K562 (cell line): ENCODE data around the gene MAP3K13. TPM values are rescaled to one million over a fixed set of nuclear protein-coding genes. Genes with fewer than 3 reads are reported as not detected.

Experiments
- ATAC-seq: fragments of 200-7000 bp; cut with Tn5 transposase; 3 replicates; pipeline ENCODE4 v1.9.1; 2020; ENCODE audit warnings: moderate library complexity
- BruUV-seq: library from RNA; stranded (reverse); fragments of 400-500 nt; replicated peaks from 2 replicates; lab custom pipeline; 2021; lab: Mats Ljungman, UMichigan
- CTCF ChIA-PET: fragments of 300-600 bp; formaldehyde crosslinking; extraction: SDS; loops from one replicate; lab custom pipeline; 2021; ENCODE audit warnings: low intra/inter-chr PET ratio; lab: Yijun Ruan, JAX
- POLR2A ChIA-PET: fragments of 300-600, 350-650 bp; sonication (Branson Sonifier 250); formaldehyde crosslinking; extraction: SDS; loops from one replicate; lab custom pipeline; 2021; ENCODE audit warnings: antibody characterized with exemption, inconsistent platforms; lab: Yijun Ruan, JAX
- DNase-seq, 4 experiments: peaks; one replicate each; pipeline versions ENCODE4 v3.0.0 to v3.0.0-alpha.2; 2011 to 2018; ENCODE audit warnings: low spot score in 3 of 4, mixed read lengths in 3 of 4; ENCODE audit errors: extremely low read depth in 1 of 4
- FAIRE-seq: peaks from 2 replicates; lab custom pipeline; 2011; peaks lifted over from hg19 to GRCh38; lab: Jason Lieb, UNC
- H2AFZ ChIP-seq: 2 replicates; pipeline ENCODE4 v1.6.0; 2011; ENCODE audit warnings: low read depth, low read length, control low read depth, inconsistent platforms
- H3K27ac ChIP-seq: fragments of 200-600 bp; 3 replicates; pipeline ENCODE4 v1.8.0; 2011; ENCODE audit warnings: low read depth, mild to moderate bottlenecking, control low read depth, inconsistent platforms, low read length, moderate library complexity, mixed read lengths; ENCODE audit errors: extremely low read depth
- H3K27me3 ChIP-seq, 2 experiments: fragments of 300-600 bp in 1 of 2; 2 replicates in 1 of 2; 3 replicates in 1 of 2; pipeline versions ENCODE4 v1.6.0 to v1.8.0; 2011; ENCODE audit warnings: inconsistent platforms in 2 of 2, low read length in 2 of 2, mild to moderate bottlenecking in 1 of 2, mixed read lengths in 1 of 2, moderate library complexity in 1 of 2; ENCODE audit not compliant: control insufficient read depth in 2 of 2, insufficient read depth in 2 of 2
- H3K36me3 ChIP-seq: fragments of 300-600 bp; 3 replicates; pipeline ENCODE4 v1.8.0; 2011; ENCODE audit warnings: mild to moderate bottlenecking, low read length, inconsistent platforms; ENCODE audit not compliant: control insufficient read depth, insufficient read depth
- H3K4me1 ChIP-seq, 2 experiments: fragments of 200-600 bp in 1 of 2; replicated peaks in 1 of 2; 2 replicates in 1 of 2; 3 replicates in 1 of 2; pipeline versions ENCODE4 v1.5.1 to v1.8.0; 2011; ENCODE audit warnings: inconsistent platforms in 2 of 2, low read length in 2 of 2, mild to moderate bottlenecking in 1 of 2, mixed read lengths in 1 of 2, moderate library complexity in 1 of 2; ENCODE audit not compliant: control insufficient read depth in 2 of 2, insufficient read depth in 2 of 2
- H3K4me2 ChIP-seq: 2 replicates; pipeline ENCODE4 v1.6.1; 2011; ENCODE audit warnings: low read length, control low read depth, inconsistent platforms, mixed read lengths; ENCODE audit not compliant: insufficient read depth
- H3K4me3 ChIP-seq: fragments of 200-600 bp; sonication (generic), shearing (Covaris generic); 2 replicates; pipeline ENCODE4 v1.5.1; 2016; ENCODE audit warnings: control low read depth, inconsistent platforms
- H3K79me2 ChIP-seq: fragments of 200-600 bp; 3 replicates; pipeline ENCODE4 v1.8.0; 2011; ENCODE audit warnings: low read length, inconsistent platforms; ENCODE audit not compliant: control insufficient read depth, insufficient read depth
- H3K9ac ChIP-seq, 2 experiments: 2 replicates each; pipeline versions ENCODE4 v1.6.0 to v1.6.1; 2011; ENCODE audit warnings: low read depth in 2 of 2, low read length in 2 of 2, control low read depth in 1 of 2, inconsistent platforms in 1 of 2, mild to moderate bottlenecking in 1 of 2, mixed read lengths in 1 of 2; ENCODE audit not compliant: insufficient read depth in 1 of 2
- H3K9me1 ChIP-seq: one replicate; pipeline ENCODE4 v1.6.0; 2011; ENCODE audit warnings: inconsistent platforms, mild to moderate bottlenecking, low read length, moderate library complexity; ENCODE audit not compliant: control insufficient read depth, insufficient read depth
- H3K9me3 ChIP-seq: replicated peaks from 2 replicates; pipeline ENCODE4 v1.5.1; 2011; ENCODE audit warnings: low read depth, low read length, inconsistent platforms; ENCODE audit not compliant: control insufficient read depth, insufficient read depth
- H4K20me1 ChIP-seq: replicated peaks from 2 replicates; pipeline ENCODE4 v1.6.1; 2011; ENCODE audit warnings: low read length, inconsistent platforms, mixed read lengths; ENCODE audit not compliant: control insufficient read depth, insufficient read depth
- BCOR ChIP-seq: fragments of 450-650 bp; IDR thresholded peaks from 2 replicates; pipeline ENCODE4 v1.6.1; 2016
- FOXA1 ChIP-seq: fragments of 450-650 bp; IDR thresholded peaks from 2 replicates; pipeline ENCODE4 v1.6.1; 2016; ENCODE audit warnings: mild to moderate bottlenecking, borderline replicate concordance
- GTF2B ChIP-seq: IDR thresholded peaks from 2 replicates; pipeline ENCODE4 v1.6.1; 2011; ENCODE audit not compliant: insufficient read length; ENCODE audit errors: extremely low read depth
- HMG20B ChIP-seq: fragments of 250-450 bp; sonication (Bioruptor Pico); IDR thresholded peaks from 2 replicates; pipeline ENCODE4 v1.5.0; 2021; ENCODE audit warnings: mild to moderate bottlenecking
- MIER1 ChIP-seq: fragments of 450-650 bp; IDR thresholded peaks from 2 replicates; pipeline ENCODE4 v1.6.1; 2016; ENCODE audit warnings: antibody characterized with exemption, mild to moderate bottlenecking, low read depth
- MXD1 ChIP-seq: fragments of 250-450 bp; sonication (Bioruptor Pico); IDR thresholded peaks from 2 replicates; pipeline ENCODE4 v1.8.0; 2021; ENCODE audit warnings: borderline replicate concordance, mild to moderate bottlenecking, moderate library complexity; ENCODE audit not compliant: poor library complexity, severe bottlenecking
- NFIC ChIP-seq: fragments of 450-650 bp; IDR thresholded peaks from 2 replicates; pipeline ENCODE4 v1.6.1; 2017; ENCODE audit warnings: mild to moderate bottlenecking, inconsistent platforms
- RBM22 ChIP-seq: fragments of 200-400 bp; formaldehyde crosslinking; IDR thresholded peaks from 2 replicates; pipeline ENCODE4 v1.6.1; 2018; ENCODE audit warnings: low read length, low read depth; ENCODE audit not compliant: poor library complexity, severe bottlenecking
- SNRNP70 ChIP-seq: fragments of 200-400 bp; formaldehyde crosslinking; optimal IDR thresholded peaks from 2 replicates; pipeline ENCODE3; 2017; ENCODE audit warnings: low read depth, low read length
- SRSF9 ChIP-seq: fragments of 200-400 bp; formaldehyde crosslinking; IDR thresholded peaks from 2 replicates; pipeline ENCODE4 v1.6.1; 2017; ENCODE audit warnings: low read depth, low read length, borderline replicate concordance
- TCF7 ChIP-seq: sonication (generic); IDR thresholded peaks from 2 replicates; pipeline ENCODE4 v1.6.1; 2016; ENCODE audit warnings: antibody characterized with exemption, borderline replicate concordance
- THRB ChIP-seq: fragments of 450-650 bp; formaldehyde crosslinking; conservative IDR thresholded peaks from 2 replicates; pipeline ENCODE4 v1.4.0; 2022; ENCODE audit warnings: mild to moderate bottlenecking, missing genetic modification characterization
- ZNF165 ChIP-seq: fragments of 250-450 bp; sonication (Bioruptor Pico); IDR thresholded peaks from 2 replicates; pipeline ENCODE4 v1.4.0; 2020; ENCODE audit warnings: borderline replicate concordance
- WGBS: fragments of 100-300 bp; shearing (Covaris generic); methylation state at CpG from one replicate; pipeline ENCODE4 v1.1.6; 2016; ENCODE audit warnings: low coverage, mixed read lengths; ENCODE audit not compliant: insufficient coverage; ENCODE audit errors: missing lambda C conversion rate; 5-methylcytosine and 5-hydroxymethylcytosine counted together
- in situ Hi-C: fragments of 300-500 bp; cut with MboI; formaldehyde crosslinking; loops from 4 replicates; pipeline ENCODE4 v1.15.0; 2018; ENCODE audit warnings: inconsistent platforms, mixed read lengths
- intact Hi-C: fragments of 100-400 bp; cut with micrococcal nuclease; formaldehyde crosslinking; loops from 2 replicates; pipeline ENCODE4 v1.14.2; 2022
- polyA plus RNA-seq, 8 experiments: library from polyadenylated mRNA; depleted of rRNA in 4 of 8; stranded (reverse) in 5 of 8; unstranded in 3 of 8; fragments of >200 nt; fragmentation: Nextera tagmentation in 2 of 8; fragmentation: Illumina TruSeq in 1 of 8; extraction: Ambion mirVana in 2 of 8; extraction: Trizol in 1 of 8; gene quantifications; 2 replicates each; pipeline versions ENCODE4 v1.2.1 to v1.2.3, GENCODE V29; 2011 to 2014; ENCODE audit warnings: inconsistent platforms in 1 of 8, missing spikeins in 1 of 8
- total RNA-seq, 7 experiments: library from RNA; depleted of rRNA in 6 of 7; stranded (reverse); fragments of >200 nt in 6 of 7; fragmentation: Illumina TruSeq in 2 of 7; extraction: Trizol in 2 of 7; gene quantifications; 2 replicates each; pipeline versions ENCODE4 v1.2.1 to v1.2.3, GENCODE V29; 2011 to 2021; ENCODE audit warnings: low replicate concordance in 1 of 7
- TF ChIP-seq, protein P1 (sequence below): fragments of 250-450 bp; sonication (Bioruptor Pico); IDR thresholded peaks from 2 replicates; pipeline ENCODE4 v1.8.0; 2022; ENCODE audit warnings: inconsistent platforms
- TF ChIP-seq, protein P2 (sequence below): IDR thresholded peaks from 2 replicates; pipeline ENCODE4 v1.6.1; 2011; ENCODE audit warnings: borderline replicate concordance, low read depth, mild to moderate bottlenecking, moderate library complexity, low read length; ENCODE audit not compliant: insufficient read depth, poor library complexity, severe bottlenecking

MAP3K13 gene
- total and polyA plus RNA-seq, 9 of the 15 experiments (the other 6 are each of a cell fraction or from before 2014, with no cell fraction given): 0.04 to 0.32 (median 0.15) TPM; not detected in 2

- in situ Hi-C loops: no loop called here
- ChIA-PET CTCF (no interaction called here), POLR2A (interaction anchor here (0.6 to 1.0 kb wide), 5 partner anchors 10 to 1629 kb away, joined by 3 to 4 read pairs (median 3); no protein-coding TSS in a partner anchor)
- no peak overlapping the region for H3K4me3 ChIP-seq
- H2AFZ ChIP-seq: peak overlapping the region; percentile 0; the same call in 1 of the 2 replicates
- no peaks in the 10 kb centered on the region for H3K9me1 ChIP-seq
- no peaks in the 10 kb centered on the region for H3K36me3 ChIP-seq
- H4K20me1 ChIP-seq: no peaks in the 10 kb centered on the region
- peaks cover 19 to 21% of the 10 kb centered on the region in 2 experiments for H3K4me1 ChIP-seq
- 7% methylated on average over 3 of the region's 3 CpGs for WGBS
- intact Hi-C loops: no loop called here
- H3K4me2 ChIP-seq: no peak overlapping the region
- peaks cover 9% of the 10 kb centered on the region for H3K79me2 ChIP-seq
- no TSS peak for BruUV-seq
- DNase-seq (peak; percentile 37 to 83 (median 53)), FAIRE-seq (peak; percentile 48), ATAC-seq (no peak)
- no peak overlapping the region for H3K27ac ChIP-seq
- H3K9me3 ChIP-seq: no peaks in the 10 kb centered on the region
- no peaks in the 10 kb centered on the region for H3K27me3 ChIP-seq
- H3K9ac ChIP-seq: peak overlapping the region in 1 of 2 experiments; percentile 23; a peak in 1 of 4 replicates
- TF ChIP-seq NFIC (peak; percentile 91), HMG20B (CRISPR knock-in tag) (no peak), RBM22 (no peak), SNRNP70 (no peak), THRB (CRISPR knock-in tag) (no peak), BCOR (no peak), MXD1 (CRISPR knock-in tag) (no peak), TCF7 (peak; percentile 21; the same call in 1 of the 2 replicates), ZNF165 (CRISPR knock-in tag) (no peak), MIER1 (no peak), GTF2B (no peak), SRSF9 (no peak), FOXA1 (no peak)
- TF ChIP-seq, protein P1, sequence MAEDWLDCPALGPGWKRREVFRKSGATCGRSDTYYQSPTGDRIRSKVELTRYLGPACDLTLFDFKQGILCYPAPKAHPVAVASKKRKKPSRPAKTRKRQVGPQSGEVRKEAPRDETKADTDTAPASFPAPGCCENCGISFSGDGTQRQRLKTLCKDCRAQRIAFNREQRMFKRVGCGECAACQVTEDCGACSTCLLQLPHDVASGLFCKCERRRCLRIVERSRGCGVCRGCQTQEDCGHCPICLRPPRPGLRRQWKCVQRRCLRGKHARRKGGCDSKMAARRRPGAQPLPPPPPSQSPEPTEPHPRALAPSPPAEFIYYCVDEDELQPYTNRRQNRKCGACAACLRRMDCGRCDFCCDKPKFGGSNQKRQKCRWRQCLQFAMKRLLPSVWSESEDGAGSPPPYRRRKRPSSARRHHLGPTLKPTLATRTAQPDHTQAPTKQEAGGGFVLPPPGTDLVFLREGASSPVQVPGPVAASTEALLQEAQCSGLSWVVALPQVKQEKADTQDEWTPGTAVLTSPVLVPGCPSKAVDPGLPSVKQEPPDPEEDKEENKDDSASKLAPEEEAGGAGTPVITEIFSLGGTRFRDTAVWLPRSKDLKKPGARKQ (CRISPR knock-in tag): no peak
- TF ChIP-seq, protein P2, sequence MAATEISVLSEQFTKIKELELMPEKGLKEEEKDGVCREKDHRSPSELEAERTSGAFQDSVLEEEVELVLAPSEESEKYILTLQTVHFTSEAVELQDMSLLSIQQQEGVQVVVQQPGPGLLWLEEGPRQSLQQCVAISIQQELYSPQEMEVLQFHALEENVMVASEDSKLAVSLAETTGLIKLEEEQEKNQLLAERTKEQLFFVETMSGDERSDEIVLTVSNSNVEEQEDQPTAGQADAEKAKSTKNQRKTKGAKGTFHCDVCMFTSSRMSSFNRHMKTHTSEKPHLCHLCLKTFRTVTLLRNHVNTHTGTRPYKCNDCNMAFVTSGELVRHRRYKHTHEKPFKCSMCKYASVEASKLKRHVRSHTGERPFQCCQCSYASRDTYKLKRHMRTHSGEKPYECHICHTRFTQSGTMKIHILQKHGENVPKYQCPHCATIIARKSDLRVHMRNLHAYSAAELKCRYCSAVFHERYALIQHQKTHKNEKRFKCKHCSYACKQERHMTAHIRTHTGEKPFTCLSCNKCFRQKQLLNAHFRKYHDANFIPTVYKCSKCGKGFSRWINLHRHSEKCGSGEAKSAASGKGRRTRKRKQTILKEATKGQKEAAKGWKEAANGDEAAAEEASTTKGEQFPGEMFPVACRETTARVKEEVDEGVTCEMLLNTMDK: no peak
Measured at GRCh38 chr3:185502987-185503386, 140.1 kb downstream of the MAP3K13 start.
